GM12864 (cell line): ENCODE results near the gene BBS7.

ENCODE experiments used
- DNase-seq: peaks from one replicate; pipeline ENCODE4 v3.0.0-alpha.2; 2011; ENCODE audit warnings: low read depth
- H3K4me3 ChIP-seq: 2 replicates; pipeline ENCODE4 v1.5.1; 2011; ENCODE audit warnings: mild to moderate bottlenecking, low read depth, low read length, control low read depth
- TF ChIP-seq, protein P1 (sequence below): IDR thresholded peaks from 2 replicates; pipeline ENCODE4 v1.5.1; 2011; ENCODE audit warnings: low read depth, mild to moderate bottlenecking, moderate library complexity, low read length, control low read depth, inconsistent platforms; ENCODE audit errors: missing control alignments

Gene BBS7

DNA sequence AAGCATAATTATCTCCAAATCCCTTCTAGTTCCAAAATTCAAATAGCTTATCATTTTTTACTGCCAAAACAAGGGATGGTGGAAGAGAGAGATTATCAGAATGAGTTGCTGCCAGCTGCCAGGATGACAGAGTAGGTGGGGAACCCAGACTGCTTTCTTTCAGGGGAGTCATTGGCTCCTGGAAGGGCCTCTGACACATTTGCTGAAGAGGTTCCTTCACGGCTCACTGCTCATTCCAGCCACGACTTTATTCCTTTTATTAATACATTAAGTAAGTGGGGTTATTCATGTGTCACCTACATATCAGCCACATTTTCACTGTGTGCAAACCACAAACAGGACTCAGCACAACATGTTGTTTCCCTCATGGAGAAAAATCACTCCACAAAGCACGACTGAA, 92.6 kb downstream of the BBS7 start:
- TF ChIP-seq, protein P1, sequence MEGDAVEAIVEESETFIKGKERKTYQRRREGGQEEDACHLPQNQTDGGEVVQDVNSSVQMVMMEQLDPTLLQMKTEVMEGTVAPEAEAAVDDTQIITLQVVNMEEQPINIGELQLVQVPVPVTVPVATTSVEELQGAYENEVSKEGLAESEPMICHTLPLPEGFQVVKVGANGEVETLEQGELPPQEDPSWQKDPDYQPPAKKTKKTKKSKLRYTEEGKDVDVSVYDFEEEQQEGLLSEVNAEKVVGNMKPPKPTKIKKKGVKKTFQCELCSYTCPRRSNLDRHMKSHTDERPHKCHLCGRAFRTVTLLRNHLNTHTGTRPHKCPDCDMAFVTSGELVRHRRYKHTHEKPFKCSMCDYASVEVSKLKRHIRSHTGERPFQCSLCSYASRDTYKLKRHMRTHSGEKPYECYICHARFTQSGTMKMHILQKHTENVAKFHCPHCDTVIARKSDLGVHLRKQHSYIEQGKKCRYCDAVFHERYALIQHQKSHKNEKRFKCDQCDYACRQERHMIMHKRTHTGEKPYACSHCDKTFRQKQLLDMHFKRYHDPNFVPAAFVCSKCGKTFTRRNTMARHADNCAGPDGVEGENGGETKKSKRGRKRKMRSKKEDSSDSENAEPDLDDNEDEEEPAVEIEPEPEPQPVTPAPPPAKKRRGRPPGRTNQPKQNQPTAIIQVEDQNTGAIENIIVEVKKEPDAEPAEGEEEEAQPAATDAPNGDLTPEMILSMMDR: no peak
- H3K4me3 ChIP-seq: no peak overlapping the region
- DNase-seq: no peak

DNA sequence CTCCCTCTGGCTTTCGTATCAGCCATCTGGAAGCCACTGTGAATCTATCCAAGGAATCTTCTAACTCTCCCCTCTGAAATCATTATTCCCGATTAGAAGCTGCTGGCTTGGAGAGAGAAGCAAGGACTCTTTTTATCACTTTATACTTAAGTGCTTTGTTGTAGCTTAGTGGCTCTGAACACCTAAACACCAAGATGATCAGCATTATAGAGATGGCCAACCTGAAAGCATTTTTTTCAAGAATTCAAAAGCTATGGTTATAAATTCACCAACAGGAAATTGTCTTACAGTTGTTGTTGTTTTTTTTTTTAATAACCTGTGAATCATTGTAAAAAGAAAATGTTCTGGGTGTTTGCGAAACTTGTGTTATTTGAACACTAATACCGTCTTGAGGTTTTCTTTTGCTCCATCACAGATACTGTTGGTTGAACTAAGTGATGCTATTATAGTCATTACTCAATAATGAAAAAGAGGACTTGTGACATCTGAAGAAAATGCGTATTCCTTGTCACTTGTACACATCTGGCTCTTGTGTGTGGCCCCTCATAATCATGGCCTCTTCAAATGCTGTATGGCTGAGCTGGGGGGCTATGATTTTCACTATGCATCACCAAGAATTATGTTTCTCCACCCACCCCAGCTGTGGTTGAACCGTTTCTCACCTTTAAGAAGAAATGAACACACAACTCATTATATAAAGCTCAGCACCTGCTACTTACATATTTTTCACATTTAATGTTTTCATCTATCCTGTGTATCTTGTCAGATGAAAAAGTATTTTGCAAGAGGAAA, 93.5 kb downstream of the BBS7 start:
- no peak for DNase-seq
- TF ChIP-seq, protein P1: no peak

More for the DNA sequence above, 93.5 kb downstream of the BBS7 start:
- H3K4me3 ChIP-seq: no peak overlapping the region
